GM20000 (cell line): ENCODE results near the gene USP25.
"Not testable (repeated sequence)": the region's sequence is repeated elsewhere in the genome, so short reads cannot be mapped to it uniquely, and the experiment has no call there.

Source experiments
- DNase-seq: peaks from one replicate; pipeline ENCODE4 v3.0.0; 2012; ENCODE audit warnings: low spot score
- TF ChIP-seq, protein P1 (sequence below): IDR thresholded peaks from 2 replicates; pipeline ENCODE4 v1.5.1; 2012; ENCODE audit warnings: mild to moderate bottlenecking, control low read depth; ENCODE audit errors: extremely low read depth, missing control alignments

USP25 gene

DNA sequence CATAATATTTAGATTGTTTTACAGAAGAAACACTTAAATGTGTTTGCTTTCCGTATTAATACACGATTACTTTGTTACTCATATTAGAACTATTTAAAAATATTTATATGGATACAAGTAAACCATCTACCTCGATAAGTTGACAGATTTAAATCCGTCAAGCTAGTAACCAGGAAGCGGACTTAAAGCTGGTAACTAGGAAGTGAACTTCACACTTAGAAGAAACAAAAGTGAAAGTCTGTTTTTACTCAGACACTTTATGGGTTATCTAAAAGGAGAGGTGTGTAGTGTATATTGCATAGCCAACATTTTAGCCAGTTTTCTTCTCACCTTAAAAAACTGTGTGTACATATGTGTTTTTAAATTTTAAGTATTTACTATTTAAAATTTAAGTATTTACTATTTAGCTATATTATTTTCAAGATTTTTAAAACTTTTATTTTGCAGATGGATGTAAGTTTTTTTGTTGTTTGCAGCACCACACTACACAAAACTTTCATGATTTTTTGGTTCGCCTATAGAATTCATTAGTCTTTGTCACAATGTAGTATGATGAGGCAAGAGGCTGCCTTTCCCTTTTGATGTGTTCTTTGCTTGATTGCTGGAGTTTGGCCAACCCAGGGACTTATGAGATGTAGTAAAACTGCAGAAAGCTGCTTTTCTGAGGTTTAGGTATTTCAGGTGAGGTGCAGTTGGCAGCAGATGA, 2.7 kb downstream of the USP25 start:
- peak; percentile 80 for DNase-seq
- TF ChIP-seq, protein P1, sequence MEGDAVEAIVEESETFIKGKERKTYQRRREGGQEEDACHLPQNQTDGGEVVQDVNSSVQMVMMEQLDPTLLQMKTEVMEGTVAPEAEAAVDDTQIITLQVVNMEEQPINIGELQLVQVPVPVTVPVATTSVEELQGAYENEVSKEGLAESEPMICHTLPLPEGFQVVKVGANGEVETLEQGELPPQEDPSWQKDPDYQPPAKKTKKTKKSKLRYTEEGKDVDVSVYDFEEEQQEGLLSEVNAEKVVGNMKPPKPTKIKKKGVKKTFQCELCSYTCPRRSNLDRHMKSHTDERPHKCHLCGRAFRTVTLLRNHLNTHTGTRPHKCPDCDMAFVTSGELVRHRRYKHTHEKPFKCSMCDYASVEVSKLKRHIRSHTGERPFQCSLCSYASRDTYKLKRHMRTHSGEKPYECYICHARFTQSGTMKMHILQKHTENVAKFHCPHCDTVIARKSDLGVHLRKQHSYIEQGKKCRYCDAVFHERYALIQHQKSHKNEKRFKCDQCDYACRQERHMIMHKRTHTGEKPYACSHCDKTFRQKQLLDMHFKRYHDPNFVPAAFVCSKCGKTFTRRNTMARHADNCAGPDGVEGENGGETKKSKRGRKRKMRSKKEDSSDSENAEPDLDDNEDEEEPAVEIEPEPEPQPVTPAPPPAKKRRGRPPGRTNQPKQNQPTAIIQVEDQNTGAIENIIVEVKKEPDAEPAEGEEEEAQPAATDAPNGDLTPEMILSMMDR, result no peak

DNA sequence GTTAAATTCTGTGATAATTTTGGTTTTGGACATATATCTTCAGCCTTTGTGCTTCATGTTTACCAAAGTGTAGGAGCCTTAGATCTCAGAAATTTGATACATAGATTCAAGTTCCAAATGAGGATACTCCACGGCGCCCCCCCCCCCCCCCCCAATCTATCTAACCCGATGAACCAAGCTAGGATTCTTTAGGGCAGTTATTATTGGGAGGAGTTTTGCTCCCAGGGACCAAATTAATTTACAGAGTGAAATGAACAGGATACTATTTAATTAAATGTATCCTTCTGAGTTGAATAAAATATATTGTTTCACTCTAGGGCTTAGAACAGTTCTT, 3.2 kb downstream of the USP25 start:
- TF ChIP-seq, protein P1, result no peak
- DNase-seq, result no peak

GRCh38 chr21:15735409-15735808, 5.6 kb downstream of the USP25 start:
- no peak for DNase-seq
- TF ChIP-seq, protein P1, result no peak

DNA sequence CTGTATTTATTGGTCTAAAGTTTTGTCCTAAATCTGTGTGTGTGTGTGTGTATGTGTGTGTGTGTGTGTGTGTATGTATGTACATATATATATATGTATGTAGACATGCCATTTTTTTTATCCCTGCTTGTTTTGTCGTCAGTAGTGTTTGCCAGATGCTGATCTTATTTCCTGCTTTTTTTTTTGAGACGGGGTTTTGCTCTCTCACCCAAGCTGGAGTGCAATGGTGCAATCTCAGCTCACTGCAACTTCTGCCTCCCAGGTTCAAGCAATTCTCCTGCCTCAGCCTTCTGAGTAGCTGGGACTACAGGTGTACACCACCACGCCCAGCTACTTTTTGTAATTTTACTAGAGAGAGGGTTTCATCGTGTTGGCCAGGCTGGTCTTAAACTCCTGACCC, 6.1 kb downstream of the USP25 start:
- DNase-seq, result not testable (repeated sequence)

DNA sequence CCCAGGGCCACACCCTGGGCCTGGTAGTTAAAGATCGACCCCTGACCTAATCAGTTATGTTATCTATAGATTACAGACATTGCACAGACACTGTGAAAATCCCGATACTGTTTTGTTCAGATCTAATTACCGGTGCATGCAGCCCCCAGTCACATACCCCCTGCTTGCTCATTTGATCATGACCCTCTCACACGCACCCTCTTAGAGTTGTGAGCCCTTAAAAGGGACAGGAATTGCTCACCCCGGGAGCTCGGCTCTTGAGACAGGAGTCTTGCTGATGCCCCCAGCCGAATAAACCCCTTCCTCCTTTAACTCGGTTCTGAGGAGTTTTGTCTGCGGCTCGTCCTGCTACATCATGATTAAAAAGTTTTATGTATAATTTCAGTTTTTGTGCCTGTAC, 9.0 kb downstream of the USP25 start:
- DNase-seq, result not testable (repeated sequence)

GRCh38 chr21:15740383-15740782, 10.6 kb downstream of the USP25 start:
- no peak for DNase-seq
- TF ChIP-seq, protein P1, result no peak

GRCh38 chr21:15741510-15741909, 11.7 kb downstream of the USP25 start:
- TF ChIP-seq, protein P1, result no peak

DNA sequence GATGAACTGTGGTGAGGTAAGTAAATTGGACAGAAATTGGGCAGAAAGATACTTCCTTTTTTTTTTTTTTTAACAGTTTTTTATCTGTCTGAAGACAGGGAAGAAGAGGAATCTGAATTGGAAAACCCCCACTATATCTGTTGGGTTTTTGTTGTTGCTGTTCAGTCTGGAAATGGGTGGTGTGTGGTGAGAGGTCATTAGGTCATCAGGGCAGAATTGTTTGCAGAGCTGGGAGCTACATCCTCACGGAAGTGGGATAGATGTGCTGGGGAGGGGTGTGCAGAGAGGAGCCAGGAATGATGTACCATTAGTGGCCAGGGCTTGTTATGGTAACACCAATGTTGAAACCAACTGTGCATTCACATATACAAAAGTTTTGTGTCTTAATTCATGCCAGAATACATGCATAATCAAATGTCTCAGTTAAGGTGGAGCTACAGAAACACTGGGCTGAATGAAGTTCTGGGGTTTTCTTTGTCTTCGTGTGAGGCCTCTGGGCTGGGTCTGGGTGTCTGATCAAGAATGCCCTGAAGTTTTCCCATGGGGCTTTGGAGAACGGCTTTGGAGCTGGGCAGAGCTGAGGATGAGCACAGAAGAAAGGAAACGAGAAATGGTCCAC, 12.4 kb downstream of the USP25 start:
- DNase-seq, result no peak
- TF ChIP-seq, protein P1, result no peak

More at GRCh38 chr21:15741510-15741909, 11.7 kb downstream of the USP25 start:
- DNase-seq, result no peak
